H7 (cell line): Measurements from ENCODE around the gene KITLG. TPM values are rescaled to one million over a fixed set of nuclear protein-coding genes. Genes with fewer than 3 reads are reported as not detected.
A peak's percentile ranks its signal among the peaks of the same experiment; 100 is the strongest.
"Not testable (repeated sequence)": the region's sequence is repeated elsewhere in the genome, so short reads cannot be mapped to it uniquely, and the experiment has no call there.

Experiments
- DNase-seq: peaks from one replicate; pipeline ENCODE4 v3.0.0; 2012
- H3K27me3 ChIP-seq: 2 replicates; pipeline ENCODE4 v1.6.0; 2011; ENCODE audit warnings: mild to moderate bottlenecking, low read length; ENCODE audit not compliant: control insufficient read depth, insufficient read depth
- H3K36me3 ChIP-seq: replicated peaks from 2 replicates; pipeline ENCODE4 v1.5.1; 2011; ENCODE audit warnings: low read length; ENCODE audit not compliant: control insufficient read depth, insufficient read depth
- H3K4me3 ChIP-seq: 2 replicates; pipeline ENCODE4 v1.5.1; 2011; ENCODE audit warnings: low read depth, mild to moderate bottlenecking, control low read depth, low read length, moderate library complexity; ENCODE audit not compliant: insufficient read depth
- total RNA-seq: library from RNA; depleted of rRNA; stranded (reverse); fragments of >200 nt; shearing (Covaris generic); gene quantifications from 2 replicates; pipeline ENCODE4 v1.2.3, GENCODE V29; 2014

Gene KITLG
- total RNA-seq, 1 experiment from 2014 or later: 5.8 TPM

- no peak for DNase-seq
- no peaks in the 10 kb centered on the region for H3K27me3 ChIP-seq
These were observed 74.6 kb downstream of the KITLG start for GRCh38 chr12:88505696-88506095.

DNA sequence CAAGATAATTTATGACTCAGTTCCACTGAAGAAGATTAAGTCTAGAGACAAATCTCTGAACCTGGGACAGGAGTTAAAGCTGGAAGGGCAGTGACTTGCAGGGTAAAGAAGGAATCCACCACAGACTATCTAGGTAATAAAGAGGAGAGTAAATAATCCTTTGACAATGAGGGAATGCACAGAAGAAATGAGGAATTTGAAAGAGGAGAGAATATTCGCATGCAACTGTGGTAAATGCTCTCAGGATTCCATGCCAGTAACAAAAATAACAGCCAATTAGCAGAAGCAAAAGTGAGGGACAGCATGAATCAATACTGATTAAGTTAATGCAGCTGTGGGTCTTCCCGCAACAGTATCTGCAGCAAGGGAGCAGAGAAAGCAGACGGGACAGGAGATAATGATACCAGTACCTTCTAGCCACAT, 77.0 kb downstream of the KITLG start:
- Histone ChIP-seq H3K4me3 (no peak overlapping the region), H3K27me3 (no peaks in the 10 kb centered on the region), H3K36me3 (no peaks in the 10 kb centered on the region)
- DNase-seq: no peak

More at GRCh38 chr12:88505696-88506095, 74.6 kb downstream of the KITLG start:
- H3K4me3 ChIP-seq: no peak overlapping the region
- H3K36me3 ChIP-seq: no peaks in the 10 kb centered on the region

DNA sequence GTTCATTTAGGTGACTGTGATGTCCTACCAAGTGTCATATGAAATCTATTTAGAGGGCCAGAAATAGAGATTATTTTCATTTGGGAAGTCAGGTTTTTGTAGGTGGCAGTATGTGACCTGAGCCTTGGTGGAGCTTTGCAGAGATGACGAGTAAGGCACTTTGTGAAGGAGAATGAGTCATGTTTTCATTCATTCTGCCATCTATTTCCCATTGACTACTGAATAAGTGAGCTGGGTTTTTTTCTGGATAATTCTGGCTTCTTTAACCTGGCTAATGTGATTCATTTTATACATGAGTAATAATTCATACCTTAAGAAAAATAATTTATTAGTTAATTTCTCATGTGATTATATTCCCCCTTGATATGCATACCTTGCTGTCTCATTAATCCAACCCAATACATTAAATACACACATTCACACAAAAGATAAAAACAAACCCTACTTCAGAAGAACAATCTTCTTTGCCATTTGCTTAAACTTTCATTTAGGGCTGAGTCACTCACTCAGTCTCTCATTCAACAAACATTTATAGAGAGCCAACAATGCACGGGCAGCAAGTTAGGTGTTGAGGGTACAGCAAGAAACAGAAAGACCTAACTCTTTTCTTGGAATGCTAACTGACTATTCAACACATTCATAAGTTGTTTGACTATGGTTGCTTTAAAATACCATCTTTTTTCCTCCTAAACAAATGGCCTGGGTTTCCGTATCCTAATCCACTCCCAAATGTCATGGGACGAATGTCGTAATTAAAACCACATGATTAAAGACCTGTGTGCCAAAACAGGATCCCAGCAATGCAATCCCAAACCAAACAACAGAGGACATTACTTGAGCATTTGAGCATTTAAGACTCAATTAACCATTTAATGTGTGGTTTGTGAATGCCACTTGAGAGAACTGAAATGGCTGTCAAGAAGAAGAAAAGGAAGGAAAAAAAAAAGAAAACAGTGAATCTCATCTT, 78.0 kb downstream of the KITLG start:
- no peaks in the 10 kb centered on the region for H3K27me3 ChIP-seq
- H3K4me3 ChIP-seq: no peak overlapping the region
- no peak for DNase-seq
- H3K36me3 ChIP-seq: no peaks in the 10 kb centered on the region

- no peak for DNase-seq
- Histone ChIP-seq H3K36me3 (no peaks in the 10 kb centered on the region), H3K4me3 (no peak overlapping the region), H3K27me3 (no peaks in the 10 kb centered on the region)
These were observed 83.3 kb downstream of the KITLG start for GRCh38 chr12:88496891-88497371.

DNA sequence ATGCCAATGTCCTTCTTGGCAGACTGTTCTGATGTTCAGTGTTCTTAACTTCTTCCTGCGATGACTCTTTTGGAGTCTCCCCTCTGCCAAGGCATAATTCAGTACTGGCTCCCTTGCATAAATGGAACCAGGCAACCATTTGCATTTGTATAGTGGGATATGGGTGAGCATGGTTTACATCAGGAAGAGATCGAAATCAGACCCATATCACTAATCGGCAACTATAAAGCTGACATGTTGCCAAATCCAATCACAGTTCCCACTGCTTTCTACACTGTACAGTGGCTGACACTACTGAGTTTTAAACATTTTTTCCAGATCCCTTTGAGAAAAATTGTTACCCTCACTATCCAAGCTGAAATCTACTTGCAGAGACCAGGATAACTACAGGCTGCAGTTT, 83.8 kb downstream of the KITLG start:
- DNase-seq: no peak
- H3K36me3 ChIP-seq: no peaks in the 10 kb centered on the region
- no peak overlapping the region for H3K4me3 ChIP-seq
- H3K27me3 ChIP-seq: no peaks in the 10 kb centered on the region

- Histone ChIP-seq H3K27me3 (no peaks in the 10 kb centered on the region), H3K36me3 (no peaks in the 10 kb centered on the region), H3K4me3 (no peak overlapping the region)
- DNase-seq: no peak
These were observed 85.2 kb downstream of the KITLG start for GRCh38 chr12:88495031-88495430.

- H3K36me3 ChIP-seq: no peaks in the 10 kb centered on the region
- H3K27me3 ChIP-seq: no peaks in the 10 kb centered on the region
- H3K4me3 ChIP-seq: no peak overlapping the region
- DNase-seq: no peak
These were observed 85.8 kb downstream of the KITLG start for GRCh38 chr12:88494520-88494919.

- Histone ChIP-seq H3K4me3 (no peak overlapping the region), H3K36me3 (no peaks in the 10 kb centered on the region), H3K27me3 (no peaks in the 10 kb centered on the region)
- no peak for DNase-seq
These were observed 86.6 kb downstream of the KITLG start for GRCh38 chr12:88493636-88494035.

GRCh38 chr12:88490425-88490824, 89.8 kb downstream of the KITLG start:
- H3K4me3 ChIP-seq: no peak overlapping the region
- H3K36me3 ChIP-seq: no peaks in the 10 kb centered on the region
- no peak for DNase-seq
- H3K27me3 ChIP-seq: no peaks in the 10 kb centered on the region

DNA sequence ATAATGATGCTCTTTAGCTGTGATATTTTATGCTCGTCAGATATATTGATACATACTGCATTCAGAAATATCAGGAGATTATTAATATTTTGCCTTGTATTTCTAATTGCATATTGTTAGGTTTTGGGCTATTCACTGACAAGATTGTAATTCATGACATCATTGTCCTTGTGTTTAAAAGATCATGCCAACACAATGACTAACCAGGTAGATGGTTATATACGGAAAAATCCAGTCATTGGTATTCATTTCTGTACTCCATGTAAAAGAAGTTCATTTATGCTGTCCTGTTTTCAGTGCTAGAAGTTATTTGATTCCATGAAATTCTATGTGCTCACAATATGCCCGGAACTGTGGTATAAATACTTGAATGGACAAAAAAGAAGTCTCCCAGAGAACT, 107.5 kb downstream of the KITLG start:
- H3K27me3 ChIP-seq: no peaks in the 10 kb centered on the region
- no peak for DNase-seq
- no peak overlapping the region for H3K4me3 ChIP-seq
- H3K36me3 ChIP-seq: no peaks in the 10 kb centered on the region

GRCh38 chr12:88472248-88472647, 108.0 kb downstream of the KITLG start:
- Histone ChIP-seq H3K27me3 (no peaks in the 10 kb centered on the region), H3K36me3 (no peaks in the 10 kb centered on the region), H3K4me3 (no peak overlapping the region)
- DNase-seq: no peak

GRCh38 chr12:88471331-88472045, 108.8 kb downstream of the KITLG start:
- H3K27me3 ChIP-seq: no peaks in the 10 kb centered on the region
- H3K4me3 ChIP-seq: no peak overlapping the region
- H3K36me3 ChIP-seq: no peaks in the 10 kb centered on the region
- DNase-seq: peak; percentile 35

GRCh38 chr12:88469154-88469553, 111.1 kb downstream of the KITLG start:
- H3K27me3 ChIP-seq: no peaks in the 10 kb centered on the region
- H3K36me3 ChIP-seq: no peaks in the 10 kb centered on the region
- no peak overlapping the region for H3K4me3 ChIP-seq
- no peak for DNase-seq

DNA sequence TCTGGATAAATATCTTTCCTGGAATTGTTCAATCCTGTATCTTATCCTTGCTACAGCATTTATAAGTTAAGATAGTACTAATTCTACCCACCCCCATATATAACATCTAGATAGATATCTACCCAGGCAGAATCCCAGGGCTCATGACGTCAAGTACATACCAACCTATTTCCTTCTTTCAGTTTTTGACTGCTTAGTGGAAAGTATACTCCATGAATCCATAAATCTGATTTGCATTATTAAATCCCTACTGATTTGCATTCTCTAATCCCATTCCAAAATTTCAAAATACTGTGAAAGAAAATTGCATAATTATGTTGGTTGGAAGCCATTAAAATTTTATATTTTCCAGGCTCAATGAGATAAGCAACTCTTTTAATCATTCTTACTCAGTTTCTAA, 111.7 kb downstream of the KITLG start:
- H3K36me3 ChIP-seq: no peaks in the 10 kb centered on the region
- DNase-seq: no peak
- no peaks in the 10 kb centered on the region for H3K27me3 ChIP-seq
- H3K4me3 ChIP-seq: no peak overlapping the region

DNA sequence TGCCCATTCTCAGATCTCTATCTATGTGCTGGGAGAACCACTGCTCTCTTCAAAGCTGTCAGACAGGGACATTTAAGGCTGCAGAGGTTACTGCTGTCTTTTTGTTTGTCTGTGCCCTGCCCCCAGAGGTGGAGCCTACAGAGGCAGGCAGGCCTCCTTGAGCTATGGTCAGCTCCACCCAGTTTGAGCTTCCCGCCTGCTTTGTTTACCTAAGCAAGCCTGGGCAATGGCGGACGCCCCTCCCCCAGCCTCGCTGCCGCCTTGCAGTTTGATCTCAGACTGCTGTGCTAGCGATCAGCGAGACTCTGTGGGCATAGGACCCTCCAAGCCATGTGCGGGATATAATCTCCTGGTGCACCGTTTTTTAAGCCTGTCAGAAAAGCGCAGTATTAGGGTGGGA, 113.6 kb downstream of the KITLG start:
- not testable (repeated sequence) for H3K4me3 ChIP-seq, H3K36me3 ChIP-seq, DNase-seq, H3K27me3 ChIP-seq
